K562 (cell line): ENCODE results near the gene MTERF4. TPM values are rescaled to one million over a fixed set of nuclear protein-coding genes. Genes with fewer than 3 reads are reported as not detected.

Experiments used
- ATAC-seq: fragments of 200-7000 bp; cut with Tn5 transposase; 3 replicates; pipeline ENCODE4 v1.9.1; 2020; ENCODE audit warnings: moderate library complexity
- BruUV-seq: library from RNA; stranded (reverse); fragments of 400-500 nt; replicated peaks from 2 replicates; lab custom pipeline; 2021; lab: Mats Ljungman, UMichigan
- CTCF ChIA-PET: fragments of 300-600 bp; formaldehyde crosslinking; extraction: SDS; loops from one replicate; lab custom pipeline; 2021; ENCODE audit warnings: low intra/inter-chr PET ratio; lab: Yijun Ruan, JAX
- POLR2A ChIA-PET: fragments of 300-600, 350-650 bp; sonication (Branson Sonifier 250); formaldehyde crosslinking; extraction: SDS; loops from one replicate; lab custom pipeline; 2021; ENCODE audit warnings: antibody characterized with exemption, inconsistent platforms; lab: Yijun Ruan, JAX
- DNase-seq, 4 experiments: peaks; one replicate each; pipeline versions ENCODE4 v3.0.0 to v3.0.0-alpha.2; 2011 to 2018; ENCODE audit warnings: low spot score in 3 of 4, mixed read lengths in 3 of 4; ENCODE audit errors: extremely low read depth in 1 of 4
- FAIRE-seq: peaks from 2 replicates; lab custom pipeline; 2011; peaks lifted over from hg19 to GRCh38; lab: Jason Lieb, UNC
- H2AFZ ChIP-seq: 2 replicates; pipeline ENCODE4 v1.6.0; 2011; ENCODE audit warnings: low read depth, low read length, control low read depth, inconsistent platforms
- H3K27ac ChIP-seq: fragments of 200-600 bp; 3 replicates; pipeline ENCODE4 v1.8.0; 2011; ENCODE audit warnings: low read depth, mild to moderate bottlenecking, control low read depth, inconsistent platforms, low read length, moderate library complexity, mixed read lengths; ENCODE audit errors: extremely low read depth
- H3K27me3 ChIP-seq, 2 experiments: fragments of 300-600 bp in 1 of 2; 2 replicates in 1 of 2; 3 replicates in 1 of 2; pipeline versions ENCODE4 v1.6.0 to v1.8.0; 2011; ENCODE audit warnings: inconsistent platforms in 2 of 2, low read length in 2 of 2, mild to moderate bottlenecking in 1 of 2, mixed read lengths in 1 of 2, moderate library complexity in 1 of 2; ENCODE audit not compliant: control insufficient read depth in 2 of 2, insufficient read depth in 2 of 2
- H3K36me3 ChIP-seq: fragments of 300-600 bp; 3 replicates; pipeline ENCODE4 v1.8.0; 2011; ENCODE audit warnings: mild to moderate bottlenecking, low read length, inconsistent platforms; ENCODE audit not compliant: control insufficient read depth, insufficient read depth
- H3K4me1 ChIP-seq, 2 experiments: fragments of 200-600 bp in 1 of 2; replicated peaks in 1 of 2; 2 replicates in 1 of 2; 3 replicates in 1 of 2; pipeline versions ENCODE4 v1.5.1 to v1.8.0; 2011; ENCODE audit warnings: inconsistent platforms in 2 of 2, low read length in 2 of 2, mild to moderate bottlenecking in 1 of 2, mixed read lengths in 1 of 2, moderate library complexity in 1 of 2; ENCODE audit not compliant: control insufficient read depth in 2 of 2, insufficient read depth in 2 of 2
- H3K4me2 ChIP-seq: 2 replicates; pipeline ENCODE4 v1.6.1; 2011; ENCODE audit warnings: low read length, control low read depth, inconsistent platforms, mixed read lengths; ENCODE audit not compliant: insufficient read depth
- H3K4me3 ChIP-seq: fragments of 200-600 bp; sonication (generic), shearing (Covaris generic); 2 replicates; pipeline ENCODE4 v1.5.1; 2016; ENCODE audit warnings: control low read depth, inconsistent platforms
- H3K79me2 ChIP-seq: fragments of 200-600 bp; 3 replicates; pipeline ENCODE4 v1.8.0; 2011; ENCODE audit warnings: low read length, inconsistent platforms; ENCODE audit not compliant: control insufficient read depth, insufficient read depth
- H3K9ac ChIP-seq, 2 experiments: 2 replicates each; pipeline versions ENCODE4 v1.6.0 to v1.6.1; 2011; ENCODE audit warnings: low read depth in 2 of 2, low read length in 2 of 2, control low read depth in 1 of 2, inconsistent platforms in 1 of 2, mild to moderate bottlenecking in 1 of 2, mixed read lengths in 1 of 2; ENCODE audit not compliant: insufficient read depth in 1 of 2
- H3K9me1 ChIP-seq: one replicate; pipeline ENCODE4 v1.6.0; 2011; ENCODE audit warnings: inconsistent platforms, mild to moderate bottlenecking, low read length, moderate library complexity; ENCODE audit not compliant: control insufficient read depth, insufficient read depth
- H3K9me3 ChIP-seq: replicated peaks from 2 replicates; pipeline ENCODE4 v1.5.1; 2011; ENCODE audit warnings: low read depth, low read length, inconsistent platforms; ENCODE audit not compliant: control insufficient read depth, insufficient read depth
- H4K20me1 ChIP-seq: replicated peaks from 2 replicates; pipeline ENCODE4 v1.6.1; 2011; ENCODE audit warnings: low read length, inconsistent platforms, mixed read lengths; ENCODE audit not compliant: control insufficient read depth, insufficient read depth
- BRD4 ChIP-seq: fragments of 200-600 bp; sonication (generic); IDR thresholded peaks from 2 replicates; pipeline ENCODE4 v1.6.1; 2017; ENCODE audit warnings: inconsistent platforms
- CREBBP ChIP-seq: IDR thresholded peaks from one replicate; pipeline ENCODE4 v1.6.1; 2012; ENCODE audit warnings: low read depth, mild to moderate bottlenecking, control low read depth, inconsistent platforms, low read length
- DLX4 ChIP-seq: fragments of 250-450 bp; sonication (Bioruptor Pico); IDR thresholded peaks from 2 replicates; pipeline ENCODE4 v1.6.1; 2021; ENCODE audit warnings: mild to moderate bottlenecking
- GATAD2A ChIP-seq: fragments of 450-650 bp; IDR thresholded peaks from 2 replicates; pipeline ENCODE4 v1.6.1; 2017
- GTF2B ChIP-seq: IDR thresholded peaks from 2 replicates; pipeline ENCODE4 v1.6.1; 2011; ENCODE audit not compliant: insufficient read length; ENCODE audit errors: extremely low read depth
- HNRNPH1 ChIP-seq: fragments of 200-400 bp; formaldehyde crosslinking; optimal IDR thresholded peaks from 2 replicates; pipeline ENCODE3; 2017; ENCODE audit warnings: low read depth, mild to moderate bottlenecking, low read length, moderate library complexity
- MTA1 ChIP-seq: fragments of 450-650 bp; IDR thresholded peaks from 2 replicates; pipeline ENCODE4 v1.6.1; 2017; ENCODE audit warnings: borderline replicate concordance
- NCOA4 ChIP-seq: fragments of 450-650 bp; IDR thresholded peaks from 2 replicates; pipeline ENCODE4 v1.6.1; 2018; ENCODE audit warnings: mild to moderate bottlenecking; ENCODE audit not compliant: partially characterized antibody
- NKRF ChIP-seq: fragments of 450-650 bp; IDR thresholded peaks from 2 replicates; pipeline ENCODE4 v1.6.1; 2016; ENCODE audit warnings: borderline replicate concordance
- NONO ChIP-seq, 2 experiments: fragments of 200-400 bp in 1 of 2; fragments of 450-650 bp in 1 of 2; formaldehyde crosslinking in 1 of 2; IDR thresholded peaks; 2 replicates each; pipeline ENCODE4 v1.6.1; 2017; ENCODE audit warnings: low read depth in 2 of 2, mild to moderate bottlenecking in 2 of 2, moderate library complexity in 2 of 2, low read length in 1 of 2
- PHB ChIP-seq: fragments of 250-450 bp; sonication (Bioruptor Pico); IDR thresholded peaks from 2 replicates; pipeline ENCODE4 v1.5.0; 2021
- SAFB2 ChIP-seq: fragments of 200-400 bp; formaldehyde crosslinking; IDR thresholded peaks from 2 replicates; pipeline ENCODE4 v1.6.1; 2018; ENCODE audit warnings: borderline replicate concordance, low read length, low read depth, moderate library complexity; ENCODE audit not compliant: severe bottlenecking
- SMC3 ChIP-seq: conservative IDR thresholded peaks from 2 replicates; pipeline ENCODE4 v1.6.1; 2011; ENCODE audit warnings: low read depth, low read length, improper control_type of control experiment; ENCODE audit not compliant: insufficient read depth
- TAF9B ChIP-seq: fragments of 450-650 bp; IDR thresholded peaks from 2 replicates; pipeline ENCODE4 v1.6.1; 2018; ENCODE audit warnings: mild to moderate bottlenecking; ENCODE audit not compliant: partially characterized antibody
- TRIM24 ChIP-seq, 2 experiments: fragments of 450-650 bp; IDR thresholded peaks; 2 replicates each; pipeline ENCODE4 v1.6.1; 2016
- TRIM25 ChIP-seq: fragments of 450-650 bp; IDR thresholded peaks from 2 replicates; pipeline ENCODE4 v1.7.0; 2016; ENCODE audit warnings: borderline replicate concordance
- ZBTB17 ChIP-seq: fragments of 450-650 bp; formaldehyde crosslinking; IDR thresholded peaks from 2 replicates; pipeline ENCODE4 v1.4.0; 2020; ENCODE audit warnings: mild to moderate bottlenecking
- ZNF668 ChIP-seq: fragments of 250-450 bp; sonication (Bioruptor Pico); IDR thresholded peaks from 2 replicates; pipeline ENCODE4 v1.8.0; 2022; ENCODE audit warnings: mild to moderate bottlenecking, inconsistent platforms
- WGBS: fragments of 100-300 bp; shearing (Covaris generic); methylation state at CpG from one replicate; pipeline ENCODE4 v1.1.6; 2016; ENCODE audit warnings: low coverage, mixed read lengths; ENCODE audit not compliant: insufficient coverage; ENCODE audit errors: missing lambda C conversion rate; 5-methylcytosine and 5-hydroxymethylcytosine counted together
- in situ Hi-C: fragments of 300-500 bp; cut with MboI; formaldehyde crosslinking; loops from 4 replicates; pipeline ENCODE4 v1.15.0; 2018; ENCODE audit warnings: inconsistent platforms, mixed read lengths
- intact Hi-C: fragments of 100-400 bp; cut with micrococcal nuclease; formaldehyde crosslinking; loops from 2 replicates; pipeline ENCODE4 v1.14.2; 2022
- polyA plus RNA-seq, 8 experiments: library from polyadenylated mRNA; depleted of rRNA in 4 of 8; stranded (reverse) in 5 of 8; unstranded in 3 of 8; fragments of >200 nt; fragmentation: Nextera tagmentation in 2 of 8; fragmentation: Illumina TruSeq in 1 of 8; extraction: Ambion mirVana in 2 of 8; extraction: Trizol in 1 of 8; gene quantifications; 2 replicates each; pipeline versions ENCODE4 v1.2.1 to v1.2.3, GENCODE V29; 2011 to 2014; ENCODE audit warnings: inconsistent platforms in 1 of 8, missing spikeins in 1 of 8
- total RNA-seq, 7 experiments: library from RNA; depleted of rRNA in 6 of 7; stranded (reverse); fragments of >200 nt in 6 of 7; fragmentation: Illumina TruSeq in 2 of 7; extraction: Trizol in 2 of 7; gene quantifications; 2 replicates each; pipeline versions ENCODE4 v1.2.1 to v1.2.3, GENCODE V29; 2011 to 2021; ENCODE audit warnings: low replicate concordance in 1 of 7

Gene MTERF4
- total and polyA plus RNA-seq, 9 of the 15 experiments (the other 6 are each of a cell fraction or from before 2014, with no cell fraction given): 15.3 to 29.6 (median 21.2) TPM

- Histone ChIP-seq H3K9me1 (no peaks in the 10 kb centered on the region), H3K4me1 (no peaks in the 10 kb centered on the region; a peak in 1 of 5 replicates), H3K36me3 (no peaks in the 10 kb centered on the region), H3K4me3 (no peak overlapping the region), H3K9ac (no peak overlapping the region), H2AFZ (no peak overlapping the region), H3K27me3 (peaks cover 0 to 25% of the 10 kb centered on the region in 2 experiments; a peak in 2 of 5 replicates), H3K4me2 (no peak overlapping the region), H3K79me2 (no peaks in the 10 kb centered on the region), H3K9me3 (no peaks in the 10 kb centered on the region), H3K27ac (no peak overlapping the region), H4K20me1 (peaks cover 3% of the 10 kb centered on the region; the same call in 1 of the 2 replicates)
- no TSS peak for BruUV-seq
- no peak for ATAC-seq
- intact Hi-C loops (no loop called here), in situ Hi-C loops (no loop called here)
- WGBS: 0% methylated on average over 6 of the region's 6 CpGs
- DNase-seq: no peak
- FAIRE-seq: no peak
- POLR2A ChIA-PET: interaction anchor here (0.7 to 1.6 kb wide), 2 partner anchors 10 to 27 kb away, joined by 3 to 4 read pairs; no protein-coding TSS in a partner anchor
- CTCF ChIA-PET: no interaction called here
- TF ChIP-seq GATAD2A: no peak
- TF ChIP-seq MTA1: no peak
- TF ChIP-seq GTF2B: no peak
- TF ChIP-seq TRIM25: no peak
- TF ChIP-seq SMC3: no peak
- TF ChIP-seq HNRNPH1: no peak
- TF ChIP-seq PHB: no peak
- no peak for TF ChIP-seq NONO (IDR thresholded peaks at IDR 0.05; ENCODE audit: low read depth in 2 of 2, low read length in 1 of 2)
- no peak for TF ChIP-seq TRIM24 (IDR thresholded peaks at IDR 0.05)
- TF ChIP-seq SAFB2: no peak
- TF ChIP-seq CREBBP: no peak
- TF ChIP-seq BRD4: no peak
- no peak for TF ChIP-seq DLX4
- TF ChIP-seq NCOA4: no peak
- no peak for TF ChIP-seq ZBTB17 (CRISPR knock-in tag)
- no peak for TF ChIP-seq TAF9B
- no peak for TF ChIP-seq NKRF
- TF ChIP-seq ZNF668 (CRISPR knock-in tag): no peak
Measured at GRCh38 chr2:241047253-241048010, 54.7 kb downstream of the MTERF4 start.
